Type B pancreatic cell (in vitro differentiated cells): ENCODE results near the gene EFTUD2. TPM values are rescaled to one million over a fixed set of nuclear protein-coding genes. Genes with fewer than 3 reads are reported as not detected.
A peak's percentile ranks its signal among the peaks of the same experiment; 100 is the strongest.

Experiments used
- DNase-seq: peaks from one replicate; pipeline ENCODE4 v3.0.0; 2021; ENCODE audit warnings: mixed read lengths; ENCODE audit not compliant: unreplicated experiment; ENCODE audit errors: extremely low spot score
- H3K27ac Mint-ChIP-seq: 2 replicates; pipeline ENCODE4 v1.8.0; 2021; ENCODE audit warnings: mild to moderate bottlenecking, mixed read lengths
- H3K27me3 Mint-ChIP-seq: 2 replicates; pipeline ENCODE4 v1.8.0; 2021; ENCODE audit warnings: mixed read lengths
- H3K36me3 Mint-ChIP-seq: 2 replicates; pipeline ENCODE4 v1.8.0; 2021; ENCODE audit warnings: mixed read lengths
- H3K4me1 Mint-ChIP-seq: one replicate; pipeline ENCODE4 v1.8.0; 2021; ENCODE audit warnings: mixed read lengths; ENCODE audit not compliant: unreplicated experiment
- H3K4me3 Mint-ChIP-seq: 2 replicates; pipeline ENCODE4 v1.8.0; 2021; ENCODE audit warnings: mild to moderate bottlenecking, mixed read lengths
- H3K9me3 Mint-ChIP-seq: 2 replicates; pipeline ENCODE4 v1.8.0; 2021; ENCODE audit warnings: mixed read lengths
- CTCF ChIP-seq: fragments of 200-600 bp; sonication (generic); conservative IDR thresholded peaks from 2 replicates; pipeline ENCODE4 v1.5.0; 2021; ENCODE audit warnings: antibody characterized with exemption, mild to moderate bottlenecking
- total RNA-seq: library from RNA; stranded (reverse); gene quantifications from 2 replicates; pipeline ENCODE4 v1.2.1, GENCODE V29; 2021; ENCODE audit warnings: low replicate concordance

The EFTUD2 gene
- total RNA-seq, 1 donor from 2014 or later: 122 TPM

GRCh38 chr17:44862278-44862914 lies 36.8 kb downstream of the EFTUD2 start:
- H3K4me3 Mint-ChIP-seq: no peak overlapping the region
- no peak overlapping the region for H3K27ac Mint-ChIP-seq
- H3K27me3 Mint-ChIP-seq: no peaks in the 10 kb centered on the region
- no peaks in the 10 kb centered on the region for H3K4me1 Mint-ChIP-seq
- no peak for DNase-seq
- TF ChIP-seq CTCF: no peak
- peaks cover 24% of the 10 kb centered on the region for H3K36me3 Mint-ChIP-seq
- no peaks in the 10 kb centered on the region for H3K9me3 Mint-ChIP-seq

DNA sequence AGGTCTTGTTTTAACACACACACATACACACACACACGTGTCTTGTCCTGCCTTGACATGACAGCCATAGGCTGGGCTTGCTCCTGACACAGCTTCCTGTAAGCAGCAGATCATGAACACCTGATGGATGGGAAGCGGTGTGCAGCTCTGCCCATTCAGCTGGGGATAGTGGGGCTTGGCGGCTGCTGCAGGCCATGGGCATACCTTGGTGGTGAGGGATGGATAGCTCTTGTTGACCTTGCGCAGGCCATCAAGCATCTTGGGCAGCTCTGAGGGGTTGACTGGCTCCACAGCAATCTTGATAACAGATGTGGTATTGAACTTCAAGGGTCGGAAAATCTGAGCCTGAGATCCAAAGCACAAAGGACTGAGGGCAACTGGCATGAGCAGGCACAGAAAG lies 39.5 kb downstream of the EFTUD2 start:
- Mint-ChIP-seq H3K4me3 (no peak overlapping the region), H3K4me1 (no peaks in the 10 kb centered on the region), H3K27ac (peak overlapping the region; percentile 13), H3K36me3 (peaks cover 33% of the 10 kb centered on the region), H3K27me3 (no peaks in the 10 kb centered on the region), H3K9me3 (no peaks in the 10 kb centered on the region)
- no peak for TF ChIP-seq CTCF
- DNase-seq: no peak

GRCh38 chr17:44854192-44854591 lies 45.1 kb downstream of the EFTUD2 start:
- Mint-ChIP-seq H3K4me1 (no peaks in the 10 kb centered on the region), H3K36me3 (peaks cover 39% of the 10 kb centered on the region), H3K4me3 (no peak overlapping the region), H3K27me3 (no peaks in the 10 kb centered on the region), H3K27ac (no peak overlapping the region), H3K9me3 (no peaks in the 10 kb centered on the region)
- no peak for DNase-seq
- no peak for TF ChIP-seq CTCF

DNA sequence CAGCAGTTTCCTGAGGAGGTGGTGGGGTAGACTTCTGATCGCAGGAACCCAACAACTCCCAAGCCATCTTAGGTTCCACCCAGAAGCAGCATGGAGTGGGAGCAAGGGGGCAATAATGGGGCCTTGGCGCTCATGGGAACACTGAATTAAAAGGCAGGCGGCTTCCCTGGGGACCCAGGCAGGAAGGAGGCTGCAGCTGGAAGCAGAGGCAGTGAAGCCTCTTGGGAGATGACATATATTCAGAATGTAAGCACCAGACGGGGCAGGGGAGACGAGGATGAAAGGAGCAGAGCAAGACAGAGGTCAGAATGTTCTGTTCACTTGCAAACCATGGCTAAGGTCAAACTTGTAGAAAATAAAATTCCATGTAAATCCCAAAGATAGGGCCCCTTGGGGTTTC lies 48.6 kb downstream of the EFTUD2 start:
- Mint-ChIP-seq H3K4me3 (no peak overlapping the region), H3K9me3 (no peaks in the 10 kb centered on the region), H3K27me3 (no peaks in the 10 kb centered on the region), H3K4me1 (peaks cover 4% of the 10 kb centered on the region), H3K27ac (no peak overlapping the region), H3K36me3 (peaks cover 38% of the 10 kb centered on the region)
- no peak for DNase-seq
- no peak for TF ChIP-seq CTCF

- no peak for DNase-seq
- H3K9me3 Mint-ChIP-seq: no peaks in the 10 kb centered on the region
- H3K4me3 Mint-ChIP-seq: no peak overlapping the region
- H3K36me3 Mint-ChIP-seq: peaks cover 37% of the 10 kb centered on the region
- TF ChIP-seq CTCF: no peak
- H3K4me1 Mint-ChIP-seq: peaks cover 4% of the 10 kb centered on the region
- no peak overlapping the region for H3K27ac Mint-ChIP-seq
- no peaks in the 10 kb centered on the region for H3K27me3 Mint-ChIP-seq
Measured at GRCh38 chr17:44850025-44850424, 49.2 kb downstream of the EFTUD2 start.
